ENCODE measurements around the gene VCP. TPM values are rescaled to one million over a fixed set of nuclear protein-coding genes. Genes with fewer than 3 reads are reported as not detected.

The VCP gene
- total RNA-seq, 4 donors from 2014 or later: 129 to 185 (median 171) TPM

DNA sequence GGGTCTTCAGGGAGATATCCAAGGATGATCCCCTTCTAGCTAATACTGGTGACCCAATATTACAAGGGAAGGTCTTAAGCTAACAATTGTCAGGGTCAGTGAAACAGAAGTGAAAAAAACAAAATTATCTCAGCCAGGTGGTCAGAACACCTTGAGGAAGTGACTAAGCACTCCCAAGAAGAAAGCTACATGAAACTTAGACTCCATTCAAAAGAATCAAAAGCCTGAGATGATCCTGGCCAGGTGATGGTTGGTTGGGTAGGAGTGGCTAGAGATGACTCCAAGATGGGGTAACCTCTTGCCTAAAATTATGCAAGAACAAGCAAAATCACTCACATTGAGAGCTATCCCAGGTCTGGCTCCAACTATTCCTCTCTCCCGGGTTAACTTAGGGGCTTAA, 5.4 kb downstream of the VCP start:
- TF ChIP-seq POLR2AphosphoS5 (IDR thresholded peaks at IDR 0.05): no peak
- no peak for TF ChIP-seq POLR2A (IDR thresholded peaks at IDR 0.05; ENCODE audit: low read depth)
- TF ChIP-seq, protein P1, sequence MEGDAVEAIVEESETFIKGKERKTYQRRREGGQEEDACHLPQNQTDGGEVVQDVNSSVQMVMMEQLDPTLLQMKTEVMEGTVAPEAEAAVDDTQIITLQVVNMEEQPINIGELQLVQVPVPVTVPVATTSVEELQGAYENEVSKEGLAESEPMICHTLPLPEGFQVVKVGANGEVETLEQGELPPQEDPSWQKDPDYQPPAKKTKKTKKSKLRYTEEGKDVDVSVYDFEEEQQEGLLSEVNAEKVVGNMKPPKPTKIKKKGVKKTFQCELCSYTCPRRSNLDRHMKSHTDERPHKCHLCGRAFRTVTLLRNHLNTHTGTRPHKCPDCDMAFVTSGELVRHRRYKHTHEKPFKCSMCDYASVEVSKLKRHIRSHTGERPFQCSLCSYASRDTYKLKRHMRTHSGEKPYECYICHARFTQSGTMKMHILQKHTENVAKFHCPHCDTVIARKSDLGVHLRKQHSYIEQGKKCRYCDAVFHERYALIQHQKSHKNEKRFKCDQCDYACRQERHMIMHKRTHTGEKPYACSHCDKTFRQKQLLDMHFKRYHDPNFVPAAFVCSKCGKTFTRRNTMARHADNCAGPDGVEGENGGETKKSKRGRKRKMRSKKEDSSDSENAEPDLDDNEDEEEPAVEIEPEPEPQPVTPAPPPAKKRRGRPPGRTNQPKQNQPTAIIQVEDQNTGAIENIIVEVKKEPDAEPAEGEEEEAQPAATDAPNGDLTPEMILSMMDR (IDR thresholded peaks at IDR 0.05): no peak
- no peak for TF ChIP-seq EP300 (IDR thresholded peaks at IDR 0.05)
- Histone ChIP-seq H3K9me3 (no peaks in the 10 kb centered on the region), H3K4me3 (no peak overlapping the region), H3K27ac (replicated peaks in 1 of 4) (no peak overlapping the region), H3K4me1 (peaks cover 33 to 45% (median 42%) of the 10 kb centered on the region in 4 donors), H3K27me3 (no peaks in the 10 kb centered on the region), H3K36me3 (peaks cover 60 to 63% (median 62%) of the 10 kb centered on the region in 4 donors)
- 79% methylated on average over 1 of the region's 1 CpG for WGBS
- no peak for DNase-seq (ENCODE audit: extremely low spot score)
- intact Hi-C loops (cut with DNase I): no loop called here

DNA sequence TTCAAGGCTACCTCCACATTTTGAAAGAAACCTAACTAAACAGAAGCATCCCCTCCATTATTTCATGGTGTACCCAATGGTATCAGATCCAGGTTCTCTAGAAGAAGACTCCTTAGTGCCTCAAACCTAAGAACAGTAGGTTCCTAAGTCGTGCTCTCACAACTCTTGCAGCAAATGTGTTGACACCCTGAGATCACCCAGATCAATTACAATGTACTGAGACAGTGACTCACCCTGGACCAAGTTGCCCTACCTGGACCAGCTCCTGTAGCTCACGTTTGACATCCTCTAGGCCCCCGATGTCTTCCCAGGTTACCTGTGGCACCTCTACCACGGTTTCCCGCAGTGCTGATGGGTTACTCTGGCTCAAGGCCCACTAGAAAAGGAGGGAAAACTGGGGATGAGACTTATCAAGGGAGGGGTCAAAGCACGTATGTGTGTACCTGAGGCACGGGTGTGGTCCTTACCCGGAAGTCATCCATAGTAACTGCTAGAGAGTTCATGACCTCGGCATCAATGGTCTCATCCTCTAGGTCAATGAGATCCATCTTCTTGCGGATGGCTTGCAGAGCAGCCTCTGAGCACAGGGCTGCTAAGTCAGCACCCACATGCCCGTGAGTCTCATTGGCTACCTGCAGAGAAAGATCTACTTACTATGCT, 11.7 kb downstream of the VCP start:
- intact Hi-C loops (cut with DNase I): no loop called here

DNA sequence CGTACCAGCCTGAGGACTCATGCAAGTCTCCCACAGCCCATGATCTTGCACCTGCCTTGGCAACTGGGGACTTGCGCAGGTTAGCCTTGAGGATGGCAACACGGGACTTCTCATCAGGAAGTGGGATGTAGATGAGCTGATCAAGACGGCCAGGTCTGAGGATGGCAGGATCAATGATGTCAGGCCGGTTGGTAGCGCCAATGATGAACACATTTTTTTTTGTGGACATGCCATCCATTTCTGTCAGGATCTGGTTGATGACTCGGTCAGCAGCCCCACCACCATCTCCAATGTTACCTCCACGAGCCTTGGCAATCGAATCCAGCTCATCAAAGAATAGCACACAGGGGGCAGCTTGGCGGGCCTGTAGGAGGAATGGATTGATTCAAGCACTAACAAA, 13.0 kb downstream of the VCP start:
- no peaks in the 10 kb centered on the region for H3K27me3 ChIP-seq
- H3K4me3 ChIP-seq: no peak overlapping the region
- H3K4me1 ChIP-seq: no peaks in the 10 kb centered on the region
- TF ChIP-seq POLR2A (IDR thresholded peaks at IDR 0.05; ENCODE audit: low read depth): no peak
- TF ChIP-seq, protein P1 (IDR thresholded peaks at IDR 0.05): no peak
- no peak for DNase-seq (ENCODE audit: extremely low spot score)
- intact Hi-C loops (cut with DNase I): no loop called here
- 94% methylated on average over 6 of the region's 10 CpGs for WGBS
- no peaks in the 10 kb centered on the region for H3K9me3 ChIP-seq
- no peak overlapping the region for H3K27ac ChIP-seq (replicated peaks in 1 of 4)
- H3K36me3 ChIP-seq: peaks cover 92 to 100% (median 98%) of the 10 kb centered on the region in 4 donors

More for the DNA sequence above, 11.7 kb downstream of the VCP start:
- TF ChIP-seq POLR2A (IDR thresholded peaks at IDR 0.05; ENCODE audit: low read depth) (no peak), EP300 (IDR thresholded peaks at IDR 0.05) (no peak), POLR2AphosphoS5 (IDR thresholded peaks at IDR 0.05) (no peak)
- TF ChIP-seq, protein P1 (IDR thresholded peaks at IDR 0.05): no peak
- no peaks in the 10 kb centered on the region for H3K27me3 ChIP-seq
- peaks cover 99 to 100% (median 99%) of the 10 kb centered on the region in 4 donors for H3K36me3 ChIP-seq
- no peaks in the 10 kb centered on the region for H3K4me1 ChIP-seq
- 91% methylated on average over 9 of the region's 11 CpGs for WGBS
- no peaks in the 10 kb centered on the region for H3K9me3 ChIP-seq
- no peak overlapping the region for H3K4me3 ChIP-seq
- no peak for DNase-seq (ENCODE audit: extremely low spot score)
- H3K27ac ChIP-seq (replicated peaks in 1 of 4): no peak overlapping the region

DNA sequence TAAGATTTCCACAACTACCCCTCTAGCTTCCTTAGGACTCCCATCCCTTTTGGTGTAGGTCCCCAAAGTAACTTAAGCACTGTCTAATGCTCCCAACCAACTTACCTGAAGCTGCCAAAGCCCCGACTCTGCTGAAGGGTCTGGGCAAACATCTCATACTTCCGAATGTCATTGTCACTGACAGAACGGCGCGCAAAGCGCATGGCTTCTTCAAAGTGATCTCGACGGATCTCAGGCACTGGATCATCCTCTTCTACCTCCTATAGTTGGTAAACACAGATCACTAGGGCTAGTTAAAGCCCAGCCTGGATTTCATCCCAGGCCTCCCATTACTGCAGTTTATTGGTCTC, 15.2 kb downstream of the VCP start:
- Histone ChIP-seq H3K27ac (replicated peaks in 1 of 4) (no peak overlapping the region), H3K36me3 (peaks cover 74 to 99% (median 90%) of the 10 kb centered on the region in 4 donors), H3K4me1 (no peaks in the 10 kb centered on the region), H3K4me3 (no peak overlapping the region), H3K27me3 (no peaks in the 10 kb centered on the region), H3K9me3 (no peaks in the 10 kb centered on the region)
- DNase-seq (ENCODE audit: extremely low spot score): no peak
- TF ChIP-seq POLR2A (IDR thresholded peaks at IDR 0.05; ENCODE audit: low read depth) (no peak), POLR2AphosphoS5 (IDR thresholded peaks at IDR 0.05) (no peak), EP300 (IDR thresholded peaks at IDR 0.05) (no peak)
- TF ChIP-seq, protein P1 (IDR thresholded peaks at IDR 0.05): no peak
- intact Hi-C loops (cut with DNase I): no loop called here
- 94% methylated on average over 5 of the region's 8 CpGs for WGBS

All from esophagus muscularis mucosa (tissue), 4 donors.